Stimulated activated CD4-positive, alpha-beta T cell treated with anti-CD3 and anti-CD28 coated beads, Interleukin-15, amount 100 ng/mL, for 1 hour (primary cell): ENCODE data around the gene TDRD12.

Experiments
- DNase-seq, 2 donors: peaks; one replicate each; pipeline ENCODE4 v3.0.0-alpha.2; 2020; ENCODE audit warnings: low read depth in 1 of 2, low spot score in 1 of 2

Gene TDRD12

DNA sequence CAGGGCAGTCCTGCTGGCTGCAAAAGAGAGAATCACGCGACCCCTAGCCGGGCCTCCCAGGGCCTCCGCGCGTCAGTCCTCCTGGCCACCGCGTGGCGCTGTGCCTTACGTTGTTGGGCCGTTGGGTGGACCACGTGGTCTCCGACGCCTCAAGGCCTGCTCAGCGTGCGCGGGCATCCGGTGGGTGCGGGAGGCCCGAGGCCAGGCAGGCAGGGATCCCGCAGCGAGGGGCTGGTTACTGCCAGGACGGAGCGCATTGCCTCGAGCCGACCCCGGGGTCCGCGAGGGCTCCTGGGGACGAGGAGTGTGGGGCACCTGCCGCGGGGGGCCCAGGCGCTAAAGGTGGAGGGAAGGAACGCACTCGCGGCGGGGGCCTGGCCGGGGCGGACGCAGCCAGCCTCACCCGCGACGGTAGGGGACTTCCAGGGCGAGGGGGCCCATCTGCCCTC, at the start of gene TDRD12:
Gene TDRD12 (plus strand): TSS at position 157 of the 449 bp plus-strand sequence. CDS start 306 bp downstream, outside the sequence.
- no peak for DNase-seq

DNA sequence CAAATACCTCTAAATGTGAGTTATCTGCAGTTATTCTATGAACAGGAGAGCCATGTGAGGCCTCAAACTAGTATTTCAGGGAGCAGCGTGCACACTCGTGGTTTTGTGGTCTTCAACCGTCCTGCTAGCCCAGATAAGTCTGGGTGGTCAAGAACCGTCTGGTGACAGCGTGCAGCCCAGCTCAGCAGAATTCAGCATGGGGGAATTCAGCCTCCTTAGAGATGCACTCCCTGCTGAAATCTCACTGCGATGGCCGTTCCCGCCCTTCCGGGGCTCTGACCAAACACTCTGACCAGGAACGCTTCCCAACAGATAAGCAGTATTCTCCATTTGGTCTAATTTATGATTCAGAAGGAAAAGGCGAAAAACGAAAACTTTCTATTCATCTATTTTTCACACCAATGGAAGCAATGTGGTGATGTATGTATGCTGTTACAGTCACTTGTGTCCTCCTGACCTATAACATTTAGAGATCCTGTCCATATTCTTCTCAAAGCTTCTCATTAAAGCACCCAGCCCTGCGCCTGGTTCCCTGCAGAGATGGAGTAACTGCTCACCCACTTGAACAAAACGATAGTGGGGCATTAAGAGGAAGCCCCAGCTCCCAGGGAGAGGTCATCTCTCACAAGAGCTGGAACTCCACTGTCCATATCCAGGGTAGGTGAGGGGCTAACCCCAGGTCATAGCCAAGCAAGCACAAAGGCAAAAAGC, 47.5 kb upstream of the TDRD12 start:
- DNase-seq: no peak

- DNase-seq: no peak
These were observed 46.7 kb upstream of the TDRD12 start for GRCh38 chr19:32672841-32673240.

DNA sequence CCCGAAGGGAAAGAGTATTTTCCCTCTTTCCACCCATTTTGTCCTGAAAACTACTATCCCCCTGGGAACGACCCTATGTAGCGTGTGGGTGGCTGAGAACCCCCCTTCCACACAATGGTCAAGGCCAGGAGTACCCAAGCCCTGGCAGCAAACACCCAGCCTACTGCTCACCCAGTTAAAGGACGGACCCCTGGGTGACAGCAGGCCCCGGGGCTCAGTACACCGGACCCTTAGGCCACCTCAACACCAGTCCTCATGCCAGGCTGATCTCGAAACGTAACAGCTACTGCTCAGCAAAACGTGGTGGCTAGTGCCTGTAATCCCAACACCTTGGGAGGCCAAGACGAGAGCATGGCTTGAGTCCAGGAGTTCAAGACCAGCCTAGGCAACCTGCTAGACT, 46.0 kb upstream of the TDRD12 start:
- no peak for DNase-seq

DNA sequence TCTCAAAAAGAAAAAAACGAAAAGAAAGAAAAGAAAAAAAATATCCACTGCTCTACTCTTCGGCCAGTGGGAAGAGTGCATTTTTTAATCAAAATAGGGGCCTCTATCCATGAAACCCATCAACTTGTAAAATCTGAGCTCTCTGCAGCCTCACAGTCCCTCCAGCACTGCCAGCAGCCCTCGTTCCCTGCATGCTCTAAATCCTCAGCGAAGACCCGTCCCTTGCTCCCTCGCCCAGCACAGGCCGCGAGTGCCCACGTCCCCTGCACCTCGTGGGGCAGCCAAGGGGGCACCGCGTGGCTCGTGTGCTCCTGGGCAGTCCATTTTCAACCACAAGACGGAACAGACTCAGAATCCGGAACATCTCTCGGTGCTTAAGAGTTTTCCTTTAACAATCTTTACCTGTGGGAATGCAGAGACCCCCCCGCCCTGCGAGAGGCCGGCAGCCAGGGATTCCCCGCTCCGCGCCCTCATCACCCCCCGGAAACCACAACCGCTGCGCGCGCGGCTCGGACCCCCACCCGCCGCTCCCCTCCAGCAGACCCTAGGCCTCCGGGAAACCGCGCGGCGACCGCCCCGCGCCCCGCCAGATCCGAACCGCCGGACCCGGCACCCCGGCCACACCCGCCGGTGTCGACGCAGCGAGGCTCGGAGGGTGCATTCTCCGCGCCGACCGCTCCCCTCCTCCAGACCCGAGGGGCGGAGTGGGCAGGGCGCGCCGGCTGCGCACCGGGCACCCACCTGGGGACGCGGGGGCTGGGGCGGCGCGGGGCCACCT, 45.2 kb upstream of the TDRD12 start:
- DNase-seq: no peak

- DNase-seq: peak; percentile 97 to 98
These were observed 44.4 kb upstream of the TDRD12 start, which contains the start of gene ANKRD27 for GRCh38 chr19:32674931-32675719. Gene ANKRD27, minus strand, starts transcription at chr19:32675180. Its CDS starts 16,165 bp downstream, at chr19:32659015.

GRCh38 chr19:32675720-32676185, 43.8 kb upstream of the TDRD12 start, which contains the start of gene RGS9BP:
Gene RGS9BP, plus strand, starts transcription at chr19:32675848. Its CDS starts 416 bp downstream, at chr19:32676264.
- DNase-seq: peak; percentile 33 to 45

GRCh38 chr19:32676186-32676894, 43.2 kb upstream of the TDRD12 start:
- DNase-seq: peak in 1 of 2 donors; percentile 12

DNA sequence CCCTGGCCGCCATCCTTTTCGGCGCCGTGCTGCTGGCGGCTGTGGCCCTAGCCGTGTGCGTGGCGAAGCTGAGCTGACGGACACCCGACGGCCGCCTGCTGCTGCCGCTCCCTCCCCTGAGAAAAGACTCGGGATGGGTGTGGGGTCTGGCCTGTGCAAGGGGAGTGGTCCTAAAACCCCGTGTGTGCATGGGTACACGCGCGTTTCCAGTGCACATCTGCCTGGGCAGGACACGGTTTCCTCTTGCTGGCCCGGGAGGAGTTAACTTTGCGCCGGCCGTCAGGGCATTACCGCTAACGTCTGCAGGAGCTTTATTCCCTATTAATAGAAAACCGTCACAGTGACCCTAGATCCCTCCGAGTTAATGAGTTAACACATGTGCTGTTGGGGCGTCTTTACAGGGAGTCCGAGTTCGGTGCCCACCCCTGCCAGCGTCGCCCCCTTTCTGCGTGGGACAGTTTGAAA, 42.6 kb upstream of the TDRD12 start:
- no peak for DNase-seq

DNA sequence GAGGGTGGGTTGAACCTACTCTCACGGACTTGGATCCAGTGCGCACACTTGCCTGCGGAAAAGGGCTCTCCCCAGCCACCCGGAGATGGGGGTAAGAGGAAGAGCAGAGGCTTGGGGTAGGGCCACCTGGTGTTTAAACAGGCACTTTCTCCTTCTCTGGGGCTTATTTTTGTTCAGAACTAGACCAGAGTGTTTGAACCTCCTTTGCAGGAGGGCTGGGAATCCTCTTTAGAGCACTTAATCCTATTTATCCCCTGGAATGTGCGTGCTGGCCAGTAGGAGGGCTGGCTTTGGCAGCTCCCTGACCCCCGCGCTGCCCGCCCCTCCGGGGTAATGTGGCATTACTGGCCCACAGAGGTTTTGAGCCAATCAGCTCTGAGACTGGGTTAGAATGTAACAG, 41.9 kb upstream of the TDRD12 start:
- DNase-seq: no peak

GRCh38 chr19:32680986-32681385, 38.6 kb upstream of the TDRD12 start:
- DNase-seq: no peak

DNA sequence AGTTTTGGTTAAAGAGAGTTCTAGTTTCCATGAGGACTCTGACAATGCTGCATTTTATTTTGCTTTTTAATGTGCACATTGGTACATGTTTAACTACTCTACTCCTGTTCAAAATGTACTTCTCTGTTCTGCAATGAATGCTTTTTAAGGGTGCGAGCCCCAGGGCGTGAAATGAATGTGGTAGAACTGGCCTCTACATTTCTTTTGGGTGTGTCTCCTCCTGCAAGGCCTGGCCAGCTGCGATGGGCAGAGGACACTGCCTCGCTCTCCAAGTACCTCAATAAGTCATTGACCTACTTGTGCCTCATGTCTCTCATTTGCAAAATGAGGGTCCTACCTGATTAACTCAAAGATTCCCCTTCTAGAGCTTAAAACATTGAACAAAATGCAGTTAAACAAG, 37.2 kb upstream of the TDRD12 start:
- DNase-seq: no peak

GRCh38 chr19:32686847-32687475, 32.6 kb upstream of the TDRD12 start:
- no peak for DNase-seq

- no peak for DNase-seq
These were observed 31.9 kb upstream of the TDRD12 start for GRCh38 chr19:32687681-32688080.

DNA sequence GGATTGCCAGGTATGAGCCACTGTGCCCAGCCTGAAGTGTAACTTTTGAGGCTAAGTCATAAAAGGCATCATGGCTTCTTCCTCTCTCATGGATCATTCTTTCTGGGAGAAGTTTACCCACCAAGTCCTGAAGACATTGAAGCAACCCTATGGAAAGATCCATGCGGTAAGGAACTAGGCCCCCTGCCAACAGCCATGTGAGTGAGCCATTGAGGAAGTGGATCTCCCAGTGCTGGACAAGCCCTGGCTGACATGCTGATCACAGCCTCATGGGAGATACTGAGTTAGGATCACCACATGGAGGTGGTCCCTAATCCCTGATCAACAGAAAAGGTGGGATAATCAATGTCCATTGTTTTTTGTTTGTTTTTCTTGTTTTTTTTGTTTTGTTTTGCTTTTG, 31.3 kb upstream of the TDRD12 start:
- no peak for DNase-seq

GRCh38 chr19:32691291-32691951, 28.1 kb upstream of the TDRD12 start, which contains the start of gene NUDT19:
Gene NUDT19, plus strand, starts transcription at chr19:32691821. Its CDS starts 140 bp downstream, at chr19:32691961.
- DNase-seq: peak; percentile 56 to 69

GRCh38 chr19:32691952-32692726, 27.4 kb upstream of the TDRD12 start:
- DNase-seq: peak in 1 of 2 donors; percentile 36

DNA sequence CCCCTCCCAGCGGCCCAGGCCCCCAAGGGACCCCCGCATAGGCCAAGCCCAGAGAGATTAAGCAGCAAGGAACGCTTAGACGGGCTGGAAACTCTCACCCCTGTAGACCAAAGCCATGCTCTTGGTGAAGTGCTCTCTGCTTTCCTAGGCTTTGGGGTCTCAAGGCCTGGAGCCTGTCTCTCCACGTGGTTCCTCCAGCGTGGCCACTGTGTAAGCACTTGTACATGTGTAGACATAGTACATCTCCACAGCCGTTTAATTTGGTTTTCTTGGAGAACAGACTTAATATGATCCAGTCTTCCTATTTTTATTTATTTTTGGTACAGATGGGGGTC, 26.9 kb upstream of the TDRD12 start:
- no peak for DNase-seq
